SK-N-DZ (cell line): ENCODE measurements around the gene UPF2.

Source experiments
- DNase-seq: peaks from one replicate; pipeline ENCODE4 v3.0.0-alpha.2; 2015; ENCODE audit warnings: low spot score

The UPF2 gene

DNA sequence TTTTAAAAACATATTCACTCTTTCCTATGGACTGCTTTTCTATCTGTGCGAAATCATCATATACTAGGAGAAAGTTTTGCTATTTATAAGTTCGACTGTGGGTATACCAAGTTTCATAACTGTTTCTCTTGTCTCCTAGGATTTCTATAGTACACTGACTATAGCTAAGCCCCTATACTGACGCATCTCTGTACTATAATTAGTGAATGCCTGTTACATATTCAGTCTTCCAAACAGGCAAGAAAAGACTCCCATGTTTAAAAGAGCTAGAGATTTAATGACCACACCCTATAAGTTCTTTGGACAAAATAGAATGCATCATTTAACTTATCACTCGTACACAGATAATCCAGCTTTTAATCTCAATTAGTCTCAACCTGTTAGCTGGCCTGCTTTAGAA lies 80.8 kb downstream of the UPF2 start:
- DNase-seq, result no peak

DNA sequence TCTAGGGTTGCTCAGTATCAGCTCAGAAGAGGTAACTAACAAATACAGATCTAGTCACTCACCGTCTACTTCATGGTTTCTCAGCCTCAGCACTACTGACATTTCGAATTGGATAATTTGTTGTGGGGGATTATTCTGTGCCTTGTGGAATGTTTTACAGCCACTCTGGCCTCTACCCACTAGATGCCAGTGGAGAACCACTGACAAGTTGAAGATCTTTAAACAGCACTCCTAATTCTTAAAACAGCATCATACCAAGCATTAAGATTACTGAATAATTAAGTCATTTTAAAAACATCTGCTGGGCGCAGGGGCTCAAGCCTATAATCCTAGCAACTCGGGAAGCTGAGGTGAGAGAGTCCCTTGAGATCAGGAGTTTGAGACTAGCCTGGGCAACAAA lies 82.6 kb downstream of the UPF2 start:
- DNase-seq, result no peak

DNA sequence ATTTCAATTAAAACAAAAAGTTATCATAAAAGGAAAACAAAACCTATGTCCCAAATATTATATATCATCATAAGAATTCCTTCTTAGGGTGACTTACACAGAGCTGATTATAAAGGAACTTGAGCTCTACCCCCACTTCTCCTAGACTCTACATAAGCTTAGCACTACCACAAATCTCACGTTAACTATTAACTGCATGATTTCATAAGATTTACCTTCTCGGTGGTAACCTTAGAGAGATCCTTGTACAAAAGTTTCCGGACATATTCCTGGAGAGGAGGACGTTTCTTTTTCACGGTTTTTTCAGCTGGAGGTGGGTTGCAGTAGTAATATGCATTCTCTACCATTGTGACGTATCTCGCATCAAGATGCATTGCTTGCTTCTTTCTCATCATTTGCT lies 83.7 kb downstream of the UPF2 start:
- no peak for DNase-seq

DNA sequence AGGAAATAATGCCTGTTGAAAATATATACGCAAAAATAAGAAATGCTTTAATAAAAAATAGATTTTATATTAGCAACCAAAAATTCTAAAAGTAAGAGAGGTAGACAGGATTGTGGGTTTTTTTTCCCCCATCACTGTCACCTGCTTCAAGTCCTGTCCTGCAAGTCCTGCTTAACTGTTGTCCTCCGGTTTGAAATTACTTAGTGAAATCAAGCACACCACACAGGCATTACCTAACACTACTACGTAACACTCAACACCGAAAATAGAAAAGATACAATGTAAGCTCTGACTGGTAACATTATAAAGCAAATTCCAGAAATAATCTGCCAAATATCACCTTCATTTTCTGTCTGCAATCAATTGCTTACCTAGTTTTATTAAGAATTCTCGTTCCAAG lies 90.9 kb downstream of the UPF2 start:
- DNase-seq, result no peak

DNA sequence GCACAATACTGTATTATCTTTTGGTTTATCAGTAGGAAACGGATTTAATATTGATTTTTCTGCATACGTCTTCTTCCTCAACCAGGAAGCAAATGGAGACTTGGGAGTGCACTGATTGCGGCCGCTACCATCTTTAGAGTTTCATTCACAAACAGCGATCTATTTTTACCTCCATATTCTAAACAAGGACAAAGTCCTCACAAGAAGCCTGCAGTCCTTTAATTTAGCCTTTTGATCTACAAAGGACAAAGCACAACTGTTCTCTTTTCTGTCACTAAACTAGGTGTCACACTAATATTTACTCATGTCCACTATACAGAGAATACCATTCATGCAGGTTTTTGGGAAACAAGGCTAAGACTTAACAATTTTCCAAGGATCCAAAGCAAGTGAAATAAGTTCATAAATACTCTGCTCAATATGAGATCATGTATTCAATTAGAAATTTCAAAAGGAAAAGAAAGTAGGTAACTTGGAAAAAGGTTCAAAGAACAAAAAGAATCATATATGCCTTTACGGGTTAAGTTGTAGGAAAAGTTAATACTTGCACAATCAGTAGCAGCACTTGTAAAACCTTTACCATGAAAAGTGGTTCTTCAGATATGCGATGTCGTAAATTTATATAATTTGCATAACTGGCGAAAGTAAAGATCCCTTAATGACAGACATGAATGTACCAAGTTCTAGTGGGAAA lies 92.1 kb downstream of the UPF2 start:
- no peak for DNase-seq

DNA sequence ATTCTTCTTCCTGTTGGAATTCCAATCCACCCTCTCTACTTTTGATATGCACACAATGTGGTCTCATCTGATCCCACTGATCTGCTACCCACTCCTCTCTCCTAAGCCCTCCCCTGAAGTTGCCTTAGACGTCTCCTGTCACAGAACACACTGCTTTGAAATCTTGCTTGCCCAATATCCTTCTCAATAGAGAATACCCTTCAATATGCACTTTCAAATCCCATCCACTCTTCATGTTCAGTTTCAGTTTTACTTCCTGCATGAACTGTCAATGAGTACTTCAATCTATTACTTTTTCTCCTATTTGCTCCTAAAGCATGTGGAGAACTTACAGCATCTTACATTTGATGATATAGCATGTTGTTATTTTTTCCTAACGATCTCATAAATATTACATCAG lies 93.5 kb downstream of the UPF2 start:
- DNase-seq, result no peak

DNA sequence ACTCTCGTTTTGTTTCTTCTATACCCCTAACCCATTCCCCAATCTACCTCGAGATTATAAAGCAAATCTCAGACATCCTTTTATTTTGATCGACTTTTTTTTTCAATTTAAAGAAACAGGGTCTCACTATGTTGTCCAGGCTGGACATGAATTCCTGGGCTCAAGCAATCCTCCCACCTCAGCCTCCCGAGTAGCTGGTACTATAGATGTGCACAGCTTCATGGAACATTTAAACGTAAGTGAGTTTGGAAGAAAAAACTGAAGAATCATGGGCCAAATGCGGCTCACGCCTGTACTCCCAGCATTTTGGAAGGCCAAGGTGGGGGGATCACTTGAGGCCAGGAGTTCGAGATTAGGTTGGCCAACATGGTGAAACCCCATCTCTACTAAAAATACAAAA lies 96.0 kb downstream of the UPF2 start:
- no peak for DNase-seq

DNA sequence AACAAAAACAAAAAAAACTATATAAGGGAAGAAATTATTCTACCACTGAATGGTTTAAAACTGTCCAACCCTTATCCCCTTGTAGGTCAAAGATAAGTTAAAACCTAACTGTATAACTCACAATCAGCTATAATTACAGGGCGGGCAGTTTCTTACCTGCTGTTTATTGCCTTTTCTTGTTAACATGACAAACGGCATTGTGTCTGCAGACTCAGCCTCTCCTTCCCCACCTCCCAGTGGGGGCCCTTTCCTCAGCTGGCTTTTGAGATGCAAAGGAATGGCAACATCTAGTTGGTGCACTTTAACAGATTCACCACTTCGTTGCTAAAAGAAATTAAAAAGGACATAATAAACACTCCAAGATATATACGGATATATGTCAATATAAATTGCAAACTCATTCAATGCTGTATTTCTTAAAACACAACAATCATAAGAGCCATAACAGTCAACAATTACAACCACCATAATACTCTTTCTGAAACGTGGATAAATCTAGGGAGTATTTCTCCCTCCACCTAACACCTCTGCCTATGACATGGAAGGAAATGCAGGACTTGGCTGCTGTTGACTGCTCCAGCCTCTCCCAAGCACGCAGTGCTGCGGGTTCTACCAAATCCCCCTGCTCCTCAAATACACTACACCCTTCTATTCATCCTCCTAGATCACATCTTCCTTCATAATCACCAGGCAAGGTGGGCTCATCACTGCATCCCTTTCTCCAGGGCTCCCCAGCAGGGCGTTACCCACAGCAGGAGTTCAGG lies 106.0 kb downstream of the UPF2 start:
- DNase-seq, result no peak

DNA sequence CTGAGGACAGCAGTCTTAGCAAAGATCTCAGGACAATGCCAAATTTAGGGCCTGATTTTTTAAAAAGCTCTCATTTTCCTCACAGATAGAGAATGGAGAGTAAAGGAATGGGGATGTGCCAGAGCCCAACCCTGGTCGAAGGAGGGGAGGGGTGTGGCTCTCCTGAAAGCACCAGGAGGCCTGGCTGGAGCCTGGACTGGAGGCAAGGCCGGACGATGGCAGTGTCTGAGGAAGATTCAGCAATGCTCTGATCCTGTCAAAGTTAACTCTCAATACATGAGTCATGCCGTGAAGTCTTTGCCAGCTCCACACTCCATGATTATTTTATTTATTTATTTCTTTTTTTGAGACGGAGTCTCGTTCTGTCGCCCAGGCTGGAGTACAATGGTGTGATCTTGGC lies 108.3 kb downstream of the UPF2 start:
- no peak for DNase-seq

DNA sequence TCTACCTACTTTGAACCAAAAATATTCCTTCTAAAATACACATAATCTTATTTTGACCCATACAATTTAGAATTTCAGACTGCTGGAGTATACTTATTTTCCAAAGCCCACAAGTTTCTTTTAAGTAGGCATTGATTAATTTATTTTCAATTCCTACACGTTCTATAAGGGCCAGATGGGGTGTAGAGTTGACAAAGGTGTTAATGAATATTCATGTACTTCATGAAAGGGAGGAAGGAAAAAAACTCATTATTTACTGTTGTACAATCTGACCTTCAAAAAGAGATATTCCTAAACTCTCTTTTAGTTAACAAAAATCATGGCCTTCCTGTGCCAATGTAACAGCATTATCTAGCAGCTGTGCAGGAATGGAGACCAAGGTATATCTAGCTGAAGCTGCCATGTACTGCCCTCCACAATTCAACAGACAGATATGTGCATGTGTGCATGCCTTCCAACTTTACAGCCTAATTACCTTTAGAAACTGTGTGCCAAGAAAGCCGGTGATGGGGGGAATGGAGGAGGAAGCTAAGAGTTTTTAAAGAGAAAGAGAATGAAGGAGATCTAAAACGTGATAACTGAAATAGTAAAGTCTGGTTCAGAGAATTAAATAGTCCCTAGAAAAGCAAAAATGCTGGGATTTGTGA lies 108.9 kb downstream of the UPF2 start:
- no peak for DNase-seq

DNA sequence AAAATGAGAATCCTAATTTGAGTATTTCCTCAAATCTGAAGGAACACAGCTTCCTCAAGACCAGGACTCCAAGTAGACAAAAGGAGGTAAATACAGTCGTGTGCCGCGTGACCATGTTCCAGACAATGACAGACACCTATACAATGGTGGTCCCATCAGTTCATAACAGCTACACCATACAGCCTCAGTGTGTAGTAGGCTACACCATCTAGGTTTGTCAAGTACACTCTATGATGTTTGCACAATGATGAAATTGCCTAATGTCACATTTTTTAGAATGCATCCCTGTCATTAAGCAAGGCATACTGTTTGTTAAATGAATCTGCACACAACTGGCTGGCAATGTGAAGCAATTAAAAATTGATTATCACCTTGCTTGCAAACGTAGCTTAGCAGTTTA lies 111.6 kb downstream of the UPF2 start:
- DNase-seq, result no peak

DNA sequence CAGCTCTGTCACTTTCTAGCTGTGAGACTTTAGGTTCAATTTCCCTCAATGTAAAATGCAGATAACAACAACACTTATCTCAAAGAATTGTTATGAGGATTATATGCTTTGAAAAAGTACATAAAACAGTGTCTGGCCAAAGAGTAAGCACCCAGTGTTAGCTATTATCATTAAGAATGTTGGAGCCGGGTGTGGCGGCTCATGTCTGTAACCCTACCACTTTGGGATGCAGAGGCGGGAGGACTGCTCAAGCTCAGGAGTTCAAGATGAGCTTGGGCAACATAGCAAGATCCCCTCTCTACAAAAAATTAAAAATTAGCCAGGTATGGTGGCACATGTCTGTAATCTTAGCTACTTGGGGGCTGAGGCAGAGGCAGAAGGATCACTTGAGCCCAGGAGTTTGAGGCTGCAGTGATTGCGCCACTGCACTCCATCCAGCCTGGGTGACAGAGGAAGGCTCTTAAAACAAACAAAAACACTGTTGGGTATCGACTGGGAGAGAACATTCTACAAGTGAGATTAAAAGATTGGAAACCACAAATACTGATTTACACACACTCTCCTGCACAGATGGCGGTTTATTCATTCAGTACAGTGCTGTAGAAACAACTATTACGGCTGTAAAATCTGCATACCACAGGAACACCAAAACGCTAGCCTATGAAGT lies 112.2 kb downstream of the UPF2 start:
- DNase-seq, result no peak

DNA sequence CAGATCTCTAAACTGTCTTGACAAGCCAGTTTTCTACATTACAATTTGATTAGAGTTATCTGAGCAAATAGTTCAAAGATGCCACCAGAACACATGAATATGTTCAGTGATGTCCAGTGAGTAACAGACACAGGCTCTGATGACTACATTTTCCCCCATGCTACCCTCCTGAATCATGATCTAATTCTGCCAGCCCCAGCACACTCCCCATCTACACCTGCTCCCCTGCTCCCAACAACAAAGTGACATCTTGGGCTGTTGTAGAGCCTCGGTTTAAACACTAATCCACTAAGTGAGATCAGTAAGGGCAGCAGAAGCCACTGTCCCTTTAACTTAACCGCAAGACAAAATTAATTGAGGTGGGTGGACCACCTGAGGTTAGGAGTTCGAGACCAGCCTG lies 114.9 kb downstream of the UPF2 start:
- no peak for DNase-seq

DNA sequence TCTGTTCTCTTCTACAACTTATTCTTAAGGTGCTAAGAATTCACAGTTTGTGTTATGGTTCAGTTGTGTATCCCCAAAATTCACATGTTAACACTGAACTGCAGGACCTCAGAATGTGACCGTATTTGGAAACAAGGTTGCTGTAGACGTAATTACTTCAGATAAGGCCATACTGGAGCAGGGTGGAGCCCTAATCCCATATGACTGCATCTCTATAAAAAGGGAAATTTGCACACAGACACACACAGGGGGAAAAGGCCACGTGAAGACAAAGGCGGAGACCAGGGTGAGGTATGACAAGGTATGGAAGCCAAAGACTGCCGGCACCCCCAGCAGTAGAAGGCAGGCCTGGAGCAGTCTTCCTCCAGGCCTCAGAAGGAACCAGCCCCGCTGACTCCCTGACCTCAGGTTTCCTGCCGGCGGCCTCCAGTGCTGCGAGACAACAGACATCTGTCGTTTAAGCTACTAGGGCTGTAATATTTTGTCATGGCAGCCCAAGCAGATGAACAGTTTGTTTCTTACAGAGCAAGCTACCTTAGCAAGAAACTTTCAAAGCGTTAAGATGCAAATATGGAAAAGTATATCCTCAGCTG lies 120.7 kb downstream of the UPF2 start:
- DNase-seq, result no peak

DNA sequence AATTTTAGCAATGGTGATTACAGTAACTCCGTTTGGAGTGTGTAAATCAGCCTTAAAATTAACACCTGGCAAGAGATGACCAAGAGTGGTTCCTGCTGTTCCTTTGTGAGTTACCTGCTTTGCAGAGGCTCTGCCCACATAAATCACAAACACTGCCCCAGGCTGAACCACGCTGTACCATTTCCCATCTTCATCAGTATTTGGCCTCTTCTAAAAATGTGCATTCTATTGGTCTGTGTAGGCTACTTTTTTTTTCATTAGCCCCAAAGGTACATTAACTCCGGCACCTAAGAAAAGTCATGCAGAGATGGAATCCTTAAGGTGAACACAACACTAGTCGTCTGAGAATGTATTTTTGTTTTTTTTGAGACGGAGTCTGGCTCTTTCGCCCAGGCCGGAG lies 123.3 kb downstream of the UPF2 start:
- no peak for DNase-seq

DNA sequence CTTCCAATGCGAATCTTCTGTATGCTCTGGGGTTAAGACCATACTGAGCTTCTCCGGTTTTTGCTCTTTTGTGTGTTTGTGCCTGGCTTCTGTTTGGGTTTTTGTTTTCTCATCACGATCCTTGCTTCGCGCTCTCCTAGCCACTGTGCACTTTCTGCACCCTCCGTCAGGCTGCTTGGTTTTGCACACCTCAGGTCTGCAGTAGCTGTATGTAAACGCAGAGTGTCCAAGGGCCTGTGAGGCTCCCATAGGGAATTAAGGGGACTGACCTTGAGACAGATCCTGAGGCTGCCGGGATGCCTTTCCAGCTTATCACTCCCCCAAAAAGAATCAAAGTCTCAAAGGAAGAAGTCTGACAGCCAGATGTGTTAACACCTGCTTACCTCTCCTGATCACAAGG lies 124.2 kb downstream of the UPF2 start:
- DNase-seq, result no peak

DNA sequence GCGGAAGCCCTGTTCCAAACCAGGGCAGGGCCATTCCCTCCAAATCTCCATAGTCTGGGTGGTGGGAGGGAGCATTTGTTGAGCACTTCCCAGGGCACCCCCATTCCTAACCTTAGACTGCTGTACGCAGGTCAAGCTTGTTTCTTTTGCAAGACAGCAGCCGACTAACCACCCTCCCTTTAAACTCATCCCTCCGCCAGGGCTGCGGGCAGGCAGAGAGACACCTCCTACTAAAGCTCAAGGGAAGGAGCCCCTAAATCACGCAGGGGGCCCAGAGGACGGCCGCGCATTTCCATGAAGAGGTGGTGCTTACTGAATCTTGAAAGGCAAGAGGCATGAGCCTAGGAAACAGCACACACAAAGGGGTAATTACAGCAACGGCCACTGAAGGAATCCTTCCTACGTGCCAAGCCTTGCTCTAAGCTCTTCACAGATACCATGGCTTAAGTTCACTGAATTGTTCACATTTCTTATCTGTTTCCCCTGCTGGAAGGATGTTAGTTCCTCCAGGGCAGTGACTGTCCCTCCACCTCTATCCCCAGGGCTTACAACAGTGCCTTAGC lies 129.4 kb downstream of the UPF2 start:
- DNase-seq, result no peak

DNA sequence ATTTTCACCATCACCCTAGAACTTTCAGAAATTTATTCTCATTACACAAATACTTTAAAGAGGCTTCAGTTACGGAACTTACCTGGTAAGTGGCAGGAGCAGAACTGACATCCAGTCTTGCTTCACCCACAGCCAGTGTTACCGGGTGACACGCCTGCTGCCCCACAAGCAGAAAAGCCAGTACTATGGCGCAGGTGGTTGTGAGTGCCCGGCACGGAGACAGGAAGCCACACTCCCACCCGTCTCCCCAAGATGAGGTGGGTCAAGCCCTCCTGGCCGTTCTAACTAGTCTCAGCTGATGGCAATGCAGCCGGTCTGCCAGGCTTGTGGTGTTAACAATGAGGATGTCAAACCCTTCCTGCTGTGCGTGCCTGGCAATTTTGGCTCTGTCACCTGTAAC lies 132.5 kb downstream of the UPF2 start:
- DNase-seq, result no peak

DNA sequence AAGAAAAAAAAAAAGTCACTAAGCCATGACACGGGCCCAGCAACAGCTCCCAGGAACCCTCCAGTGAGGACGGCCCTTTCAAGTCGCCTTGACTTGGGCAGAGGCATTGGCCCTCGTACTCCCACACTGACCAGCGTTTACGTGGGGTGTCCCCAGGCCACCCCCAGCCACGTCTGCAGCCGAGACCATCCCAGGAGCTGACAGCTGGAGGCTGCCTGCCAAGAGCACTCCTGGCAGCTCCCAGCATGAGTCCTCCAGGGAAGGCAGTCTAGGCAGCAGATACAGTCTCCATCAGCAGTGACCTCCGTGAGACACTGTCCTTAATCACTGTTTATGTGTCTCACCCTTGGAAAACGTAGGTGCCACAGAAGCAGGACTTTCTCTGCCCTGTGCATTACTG lies 133.0 kb downstream of the UPF2 start:
- no peak for DNase-seq

DNA sequence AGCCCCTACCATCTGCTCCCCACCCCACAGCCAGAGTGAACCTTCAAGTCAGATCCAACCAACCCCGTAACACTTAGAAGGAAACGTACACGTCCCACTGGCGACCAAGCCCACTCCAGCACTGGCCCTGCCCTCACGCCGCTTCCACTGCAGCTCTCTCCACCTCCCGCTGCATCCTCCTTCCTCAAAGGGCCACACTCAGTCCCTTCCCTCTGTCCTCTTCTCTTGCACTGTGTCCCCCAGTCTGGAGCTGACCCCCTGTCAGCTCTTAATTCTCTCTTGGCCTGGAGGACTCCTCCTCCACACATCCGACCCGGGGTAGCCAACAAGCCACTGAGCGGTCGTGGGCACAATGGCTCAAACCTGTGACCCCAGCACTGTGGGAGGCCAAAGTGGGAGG lies 133.6 kb downstream of the UPF2 start:
- DNase-seq, result no peak

DNA sequence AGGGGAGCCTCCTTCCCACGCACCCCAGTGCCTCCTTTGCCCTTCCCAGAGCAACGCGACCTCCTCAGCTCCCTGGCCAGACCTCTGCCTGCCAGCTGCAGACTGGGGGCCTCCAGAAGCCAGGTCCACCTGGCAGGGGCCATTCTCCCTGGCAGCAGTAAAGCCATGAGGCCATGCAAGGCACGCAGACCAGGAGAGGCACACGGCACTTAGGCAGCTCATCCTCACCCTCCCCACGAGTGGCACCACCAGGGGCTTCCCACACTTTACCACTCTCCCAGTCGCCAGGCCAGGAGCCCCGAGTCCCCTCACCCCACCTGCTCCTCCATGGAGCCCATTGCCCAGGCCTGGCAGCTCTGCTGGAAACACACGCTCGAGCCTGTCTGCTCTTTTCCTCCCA lies 134.1 kb downstream of the UPF2 start:
- no peak for DNase-seq

DNA sequence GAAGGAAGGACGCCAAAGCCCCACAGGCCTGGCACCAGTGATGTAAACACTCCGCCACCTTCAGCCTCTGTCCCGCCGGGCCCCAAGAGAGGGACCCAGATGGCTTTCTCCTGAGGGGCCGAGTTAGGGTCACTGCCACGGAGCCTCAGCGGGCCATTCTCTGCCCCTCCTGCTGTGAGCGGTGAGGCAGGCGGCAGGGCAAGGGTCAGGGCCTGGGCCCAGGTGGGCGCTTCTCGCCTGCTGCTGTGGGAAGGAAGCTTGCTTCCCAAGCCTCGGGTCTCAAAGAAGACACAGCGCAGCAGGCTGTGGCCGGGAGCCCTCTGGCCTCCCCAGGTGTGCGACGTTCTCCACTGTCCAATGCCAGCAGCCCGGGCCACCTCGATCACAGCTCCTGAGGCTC lies 134.7 kb downstream of the UPF2 start:
- DNase-seq, result no peak
